IMR-90 (cell line): ENCODE results near the gene GPRC5D. TPM values are rescaled to one million over a fixed set of nuclear protein-coding genes. Genes with fewer than 3 reads are reported as not detected.

Experiments
- ATAC-seq: fragments of 200-7000 bp; cut with Tn5 transposase; 2 replicates; pipeline ENCODE4 v1.9.1; 2020; ENCODE audit warnings: low read depth, mild to moderate bottlenecking, moderate library complexity
- BruUV-seq: library from RNA; stranded (reverse); fragments of 400-500 nt; replicated peaks from 2 replicates; lab custom pipeline; 2021; lab: Mats Ljungman, UMichigan
- CTCF ChIA-PET: fragments of 300-600 bp; formaldehyde crosslinking; extraction: SDS; loops from one replicate; lab custom pipeline; 2021; ENCODE audit warnings: antibody characterized with exemption; lab: Yijun Ruan, JAX
- POLR2A ChIA-PET: fragments of 300-600 bp; sonication (Branson Sonifier 250); formaldehyde crosslinking; loops from one replicate; lab custom pipeline; 2022; ENCODE audit warnings: antibody characterized with exemption; ENCODE audit not compliant: unreplicated experiment; lab: Charles Lee
- DNase-seq: peaks from one replicate; pipeline ENCODE4 v3.0.0; 2013
- H2AFZ ChIP-seq: replicated peaks from 2 replicates; pipeline ENCODE3; 2013; ENCODE audit warnings: low read length, mild to moderate bottlenecking; ENCODE audit not compliant: poor library complexity
- H2AK5ac ChIP-seq: 2 replicates; pipeline ENCODE4 v1.6.1; 2013; ENCODE audit warnings: low read depth, low read length, inconsistent platforms
- H2AK9ac ChIP-seq: replicated peaks from 2 replicates; pipeline ENCODE3; 2013; ENCODE audit warnings: mild to moderate bottlenecking, low read depth, low read length, moderate library complexity; ENCODE audit not compliant: poor library complexity
- H2BK120ac ChIP-seq: 2 replicates; pipeline ENCODE4 v1.6.1; 2013; ENCODE audit warnings: low read depth, low read length, inconsistent platforms
- H2BK15ac ChIP-seq: 3 replicates; pipeline ENCODE4 v1.6.1; 2013; ENCODE audit warnings: low read depth, low read length, inconsistent platforms
- H2BK20ac ChIP-seq: 2 replicates; pipeline ENCODE4 v1.6.1; 2013; ENCODE audit warnings: low read depth, mild to moderate bottlenecking, inconsistent platforms, low read length, moderate library complexity
- H2BK5ac ChIP-seq: 2 replicates; pipeline ENCODE4 v1.6.1; 2013; ENCODE audit warnings: mild to moderate bottlenecking, low read depth, low read length, inconsistent platforms; ENCODE audit not compliant: poor library complexity, severe bottlenecking
- H3K14ac ChIP-seq: replicated peaks from 2 replicates; pipeline ENCODE4 v1.6.1; 2013; ENCODE audit warnings: low read depth, low read length, inconsistent platforms
- H3K18ac ChIP-seq: 2 replicates; pipeline ENCODE4 v1.6.1; 2013; ENCODE audit warnings: low read depth, low read length, control low read depth
- H3K23ac ChIP-seq: 2 replicates; pipeline ENCODE4 v1.6.1; 2013; ENCODE audit warnings: low read depth, low read length, inconsistent platforms
- H3K27ac ChIP-seq: 2 replicates; pipeline ENCODE4 v1.5.1; 2013; ENCODE audit warnings: mild to moderate bottlenecking, control low read depth, low read length; ENCODE audit not compliant: insufficient read depth
- H3K27me3 ChIP-seq: 2 replicates; pipeline ENCODE4 v1.6.1; 2013; ENCODE audit warnings: low read length; ENCODE audit not compliant: control insufficient read depth, insufficient read depth
- H3K36me3 ChIP-seq: 2 replicates; pipeline ENCODE4 v1.6.1; 2013; ENCODE audit warnings: low read length, mixed read lengths; ENCODE audit not compliant: control insufficient read depth, insufficient read depth
- H3K4ac ChIP-seq: 2 replicates; pipeline ENCODE4 v1.6.1; 2013; ENCODE audit warnings: low read depth, low read length, inconsistent platforms
- H3K4me1 ChIP-seq: 2 replicates; pipeline ENCODE4 v1.6.1; 2013; ENCODE audit warnings: low read length, mixed read lengths; ENCODE audit not compliant: control insufficient read depth, insufficient read depth
- H3K4me2 ChIP-seq: 2 replicates; pipeline ENCODE4 v1.6.1; 2013; ENCODE audit warnings: low read depth, mild to moderate bottlenecking, control low read depth, low read length, moderate library complexity
- H3K4me3 ChIP-seq: 2 replicates; pipeline ENCODE4 v1.5.1; 2013; ENCODE audit warnings: low read depth, mild to moderate bottlenecking, control low read depth, low read length, moderate library complexity; ENCODE audit not compliant: insufficient read depth
- H3K56ac ChIP-seq: 2 replicates; pipeline ENCODE4 v1.6.1; 2013; ENCODE audit warnings: low read length, inconsistent platforms; ENCODE audit not compliant: insufficient read depth; ENCODE audit errors: extremely low read depth
- H3K79me1 ChIP-seq, 2 experiments: 2 replicates each; pipeline ENCODE4 v1.6.1; 2013; ENCODE audit warnings: low read length in 2 of 2, inconsistent platforms in 1 of 2, low read depth in 1 of 2
- H3K9ac ChIP-seq: 2 replicates; pipeline ENCODE4 v1.6.1; 2013; ENCODE audit warnings: low read depth, low read length, control low read depth
- H3K9me1 ChIP-seq: 2 replicates; pipeline ENCODE4 v1.6.1; 2013; ENCODE audit warnings: low read length, inconsistent platforms; ENCODE audit not compliant: insufficient read depth
- H3K9me3 ChIP-seq: 2 replicates; pipeline ENCODE4 v1.6.1; 2013; ENCODE audit warnings: low read length; ENCODE audit not compliant: control insufficient read depth, insufficient read depth
- H4K20me1 ChIP-seq: 2 replicates; pipeline ENCODE4 v1.6.1; 2013; ENCODE audit warnings: low read length, inconsistent platforms; ENCODE audit not compliant: insufficient read depth
- H4K5ac ChIP-seq: 2 replicates; pipeline ENCODE4 v1.6.1; 2013; ENCODE audit warnings: mild to moderate bottlenecking, low read depth, low read length, control low read depth
- H4K8ac ChIP-seq, 2 experiments: 2 replicates each; pipeline ENCODE4 v1.6.1; 2013; ENCODE audit warnings: low read depth in 2 of 2, low read length in 2 of 2, control low read depth in 1 of 2, inconsistent platforms in 1 of 2
- H4K91ac ChIP-seq: 2 replicates; pipeline ENCODE4 v1.6.1; 2013; ENCODE audit warnings: low read depth, low read length, inconsistent platforms; ENCODE audit not compliant: insufficient read depth
- CEBPB ChIP-seq: IDR thresholded peaks from 2 replicates; pipeline ENCODE4 v1.6.1; 2012; ENCODE audit warnings: low read depth, low read length, improper control_type of control experiment
- CHD1 ChIP-seq: IDR thresholded peaks from 2 replicates; pipeline ENCODE4 v1.6.1; 2012; ENCODE audit warnings: low read depth, low read length, improper control_type of control experiment
- FOS ChIP-seq: fragments of 150-350 bp; IDR thresholded peaks from 2 replicates; pipeline ENCODE4 v1.6.1; 2016; ENCODE audit warnings: low read depth, low read length
- MAFK ChIP-seq: IDR thresholded peaks from 2 replicates; pipeline ENCODE4 v1.6.1; 2012; ENCODE audit warnings: low read depth, low read length, improper control_type of control experiment
- MAZ ChIP-seq: IDR thresholded peaks from 2 replicates; pipeline ENCODE4 v1.6.1; 2012; ENCODE audit warnings: low read depth, mild to moderate bottlenecking, low read length, improper control_type of control experiment, moderate library complexity, borderline replicate concordance
- MXI1 ChIP-seq: IDR thresholded peaks from 2 replicates; pipeline ENCODE4 v1.6.1; 2012; ENCODE audit warnings: low read depth, mild to moderate bottlenecking, low read length, moderate library complexity, borderline replicate concordance
- NFE2L2 ChIP-seq: fragments of 150-350 bp; IDR thresholded peaks from 2 replicates; pipeline ENCODE4 v1.6.1; 2016; ENCODE audit warnings: low read depth, mild to moderate bottlenecking, low read length
- POLR2A ChIP-seq: IDR thresholded peaks from 2 replicates; pipeline ENCODE4 v1.6.1; 2012; ENCODE audit warnings: mild to moderate bottlenecking, low read depth, low read length
- RAD21 ChIP-seq: IDR thresholded peaks from 2 replicates; pipeline ENCODE4 v1.6.1; 2012; ENCODE audit warnings: low read length, improper control_type of control experiment
- RCOR1 ChIP-seq: IDR thresholded peaks from 2 replicates; pipeline ENCODE4 v1.6.1; 2012; ENCODE audit warnings: mild to moderate bottlenecking, low read length, improper control_type of control experiment; ENCODE audit not compliant: insufficient replicate concordance
- RFX5 ChIP-seq: IDR thresholded peaks from 2 replicates; pipeline ENCODE4 v1.8.0; 2012; ENCODE audit warnings: low read depth, mild to moderate bottlenecking, low read length, moderate library complexity
- SMC3 ChIP-seq: fragments of 150-350 bp; IDR thresholded peaks from 2 replicates; pipeline ENCODE4 v1.6.1; 2016; ENCODE audit warnings: low read depth, mild to moderate bottlenecking, antibody characterized with exemption, low read length, moderate library complexity
- WGBS, 2 experiments: methylation state at CpG; one replicate each; pipeline versions ENCODE4 v1.1.5 to v1.1.7; 2013; ENCODE audit warnings: missing lambda C conversion rate in 2 of 2; ENCODE audit not compliant: insufficient read length in 1 of 2; ENCODE audit errors: extremely low coverage in 2 of 2; 5-methylcytosine and 5-hydroxymethylcytosine counted together
- dilution Hi-C: fragments of 300-500 bp; cut with HindIII; formaldehyde crosslinking; loops from one replicate; pipeline ENCODE4 v1.14.3; 2018; ENCODE audit warnings: low sequenced_read_pairs; ENCODE audit not compliant: unreplicated experiment
- in situ Hi-C: fragments of 300-500 bp; cut with MboI; formaldehyde crosslinking; loops from 3 replicates; pipeline ENCODE4 v1.14.3; 2019; ENCODE audit warnings: low sequenced_read_pairs, inconsistent platforms, mixed read lengths
- intact Hi-C: fragments of 100-400 bp; cut with micrococcal nuclease; formaldehyde crosslinking; loops from 2 replicates; pipeline ENCODE4 v1.10.0; 2022
- polyA plus RNA-seq, 3 experiments: library from polyadenylated mRNA; depleted of rRNA; stranded (reverse); fragments of >200 nt; gene quantifications; 2 replicates each; pipeline ENCODE4 v1.2.3, GENCODE V29; 2012; ENCODE audit warnings: low replicate concordance in 1 of 3
- total RNA-seq: library from RNA; depleted of rRNA; stranded (reverse); fragments of >200 nt; gene quantifications from 2 replicates; pipeline ENCODE4 v1.2.3, GENCODE V29; 2012
- TF ChIP-seq, protein P1 (sequence below): fragments of 150-350 bp; IDR thresholded peaks from 2 replicates; pipeline ENCODE4 v1.6.1; 2016; ENCODE audit warnings: low read depth, mild to moderate bottlenecking, low read length, moderate library complexity, borderline replicate concordance
- TF ChIP-seq, protein P2 (sequence below): conservative IDR thresholded peaks from 2 replicates; pipeline ENCODE4 v1.5.1; 2012; ENCODE audit warnings: mild to moderate bottlenecking, low read depth, low read length, improper control_type of control experiment
- TF ChIP-seq, protein P3 (sequence below): fragments of 150-350 bp; IDR thresholded peaks from 2 replicates; pipeline ENCODE4 v1.6.1; 2017; ENCODE audit warnings: mild to moderate bottlenecking, antibody characterized with exemption, low read length, low read depth

The GPRC5D gene
- total and polyA plus RNA-seq, 2 of the 4 experiments (the other 2 are of a cell fraction): not detected

DNA sequence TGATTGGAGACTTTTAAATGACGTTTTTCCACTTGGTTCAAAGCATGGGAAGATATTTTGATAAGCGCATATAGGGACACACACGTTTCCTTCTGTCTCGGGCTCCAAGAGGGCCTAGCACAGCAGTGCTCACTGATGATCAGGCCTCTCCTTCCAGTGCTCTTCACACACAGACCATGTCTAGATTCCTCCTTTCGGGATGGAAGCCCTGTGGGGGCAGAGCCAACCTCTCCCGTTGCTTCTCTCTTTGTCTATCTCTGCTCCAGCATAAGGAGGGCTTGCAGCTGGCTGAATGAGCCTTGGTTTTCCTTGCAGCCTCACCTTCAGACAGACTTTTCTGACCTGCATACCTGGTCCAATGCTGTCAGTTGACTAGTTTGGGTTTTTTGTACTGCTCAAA lies 22.3 kb downstream of the GPRC5D start:
- no peak for DNase-seq

More for the DNA sequence above, 22.3 kb downstream of the GPRC5D start:
- TF ChIP-seq, protein P1, sequence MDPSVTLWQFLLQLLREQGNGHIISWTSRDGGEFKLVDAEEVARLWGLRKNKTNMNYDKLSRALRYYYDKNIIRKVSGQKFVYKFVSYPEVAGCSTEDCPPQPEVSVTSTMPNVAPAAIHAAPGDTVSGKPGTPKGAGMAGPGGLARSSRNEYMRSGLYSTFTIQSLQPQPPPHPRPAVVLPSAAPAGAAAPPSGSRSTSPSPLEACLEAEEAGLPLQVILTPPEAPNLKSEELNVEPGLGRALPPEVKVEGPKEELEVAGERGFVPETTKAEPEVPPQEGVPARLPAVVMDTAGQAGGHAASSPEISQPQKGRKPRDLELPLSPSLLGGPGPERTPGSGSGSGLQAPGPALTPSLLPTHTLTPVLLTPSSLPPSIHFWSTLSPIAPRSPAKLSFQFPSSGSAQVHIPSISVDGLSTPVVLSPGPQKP: no peak
- TF ChIP-seq MXI1: no peak
- TF ChIP-seq POLR2A: no peak
- TF ChIP-seq RFX5: no peak
- TF ChIP-seq CEBPB: no peak
- TF ChIP-seq RCOR1: no peak
- no peak for TF ChIP-seq NFE2L2
- TF ChIP-seq FOS: no peak
- TF ChIP-seq MAFK: no peak
- no peak for TF ChIP-seq SMC3
- TF ChIP-seq, protein P2, sequence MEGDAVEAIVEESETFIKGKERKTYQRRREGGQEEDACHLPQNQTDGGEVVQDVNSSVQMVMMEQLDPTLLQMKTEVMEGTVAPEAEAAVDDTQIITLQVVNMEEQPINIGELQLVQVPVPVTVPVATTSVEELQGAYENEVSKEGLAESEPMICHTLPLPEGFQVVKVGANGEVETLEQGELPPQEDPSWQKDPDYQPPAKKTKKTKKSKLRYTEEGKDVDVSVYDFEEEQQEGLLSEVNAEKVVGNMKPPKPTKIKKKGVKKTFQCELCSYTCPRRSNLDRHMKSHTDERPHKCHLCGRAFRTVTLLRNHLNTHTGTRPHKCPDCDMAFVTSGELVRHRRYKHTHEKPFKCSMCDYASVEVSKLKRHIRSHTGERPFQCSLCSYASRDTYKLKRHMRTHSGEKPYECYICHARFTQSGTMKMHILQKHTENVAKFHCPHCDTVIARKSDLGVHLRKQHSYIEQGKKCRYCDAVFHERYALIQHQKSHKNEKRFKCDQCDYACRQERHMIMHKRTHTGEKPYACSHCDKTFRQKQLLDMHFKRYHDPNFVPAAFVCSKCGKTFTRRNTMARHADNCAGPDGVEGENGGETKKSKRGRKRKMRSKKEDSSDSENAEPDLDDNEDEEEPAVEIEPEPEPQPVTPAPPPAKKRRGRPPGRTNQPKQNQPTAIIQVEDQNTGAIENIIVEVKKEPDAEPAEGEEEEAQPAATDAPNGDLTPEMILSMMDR: no peak
- no peak for TF ChIP-seq MAZ
- TF ChIP-seq CHD1: no peak
- no peak for TF ChIP-seq RAD21
- TF ChIP-seq, protein P3, sequence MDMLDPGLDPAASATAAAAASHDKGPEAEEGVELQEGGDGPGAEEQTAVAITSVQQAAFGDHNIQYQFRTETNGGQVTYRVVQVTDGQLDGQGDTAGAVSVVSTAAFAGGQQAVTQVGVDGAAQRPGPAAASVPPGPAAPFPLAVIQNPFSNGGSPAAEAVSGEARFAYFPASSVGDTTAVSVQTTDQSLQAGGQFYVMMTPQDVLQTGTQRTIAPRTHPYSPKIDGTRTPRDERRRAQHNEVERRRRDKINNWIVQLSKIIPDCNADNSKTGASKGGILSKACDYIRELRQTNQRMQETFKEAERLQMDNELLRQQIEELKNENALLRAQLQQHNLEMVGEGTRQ: no peak
- ChIA-PET POLR2A (no interaction called here), CTCF (no interaction called here)
- no peaks in the 10 kb centered on the region for H3K9me3 ChIP-seq
- no peak overlapping the region for H2AFZ ChIP-seq
- 0 out of 2 replicates have a peak, but pooled peaks cover 8% of the 10 kb centered on the region for H3K9me1 ChIP-seq
- H3K56ac ChIP-seq: no peak overlapping the region
- H3K4me3 ChIP-seq: no peak overlapping the region
- no peak overlapping the region for H2AK9ac ChIP-seq
- no peaks in the 10 kb centered on the region for H4K20me1 ChIP-seq
- H3K23ac ChIP-seq: no peak overlapping the region
- no peak overlapping the region for H4K8ac ChIP-seq
- H4K91ac ChIP-seq: no peak overlapping the region
- ATAC-seq: no peak
- H3K36me3 ChIP-seq: peaks cover 3% of the 10 kb centered on the region
- intact Hi-C loops: no loop called here
- H4K5ac ChIP-seq: no peak overlapping the region
- WGBS, 2 experiments: 100% methylated on average over 1 of the region's 6 CpGs; no CpG with 5 or more reads in 1 of the 2 experiments
- no peak overlapping the region for H3K4ac ChIP-seq
- peaks cover 2% of the 10 kb centered on the region; the same call in 1 of the 2 replicates for H3K4me1 ChIP-seq
- BruUV-seq: no TSS peak
- H3K27ac ChIP-seq: no peak overlapping the region
- no peaks in the 10 kb centered on the region; a peak in 2 of 4 replicates for H3K79me1 ChIP-seq
- H2BK20ac ChIP-seq: no peak overlapping the region
- in situ Hi-C loops: no loop called here
- H2BK120ac ChIP-seq: no peak overlapping the region
- no peak overlapping the region for H2BK15ac ChIP-seq
- H3K4me2 ChIP-seq: no peak overlapping the region
- H2AK5ac ChIP-seq: no peak overlapping the region
- H3K14ac ChIP-seq: no peak overlapping the region
- no peak overlapping the region for H2BK5ac ChIP-seq
- dilution Hi-C loops: no loop called here
- no peaks in the 10 kb centered on the region for H3K27me3 ChIP-seq
- no peak overlapping the region for H3K9ac ChIP-seq
- no peak overlapping the region for H3K18ac ChIP-seq
